Smooth muscle cell (in vitro differentiated cells): ENCODE data around the gene SLC66A2. TPM values are rescaled to one million over a fixed set of nuclear protein-coding genes. Genes with fewer than 3 reads are reported as not detected.

ENCODE experiments used
- DNase-seq: peaks from one replicate; lab custom pipeline; 2025; ENCODE audit not compliant: unreplicated experiment; lab: John Stamatoyannopoulos, UW
- H2AFZ ChIP-seq: fragments of 200-600 bp; sonication (generic); 2 replicates; pipeline ENCODE4 v1.6.0; 2016; ENCODE audit warnings: antibody characterized with exemption, low read depth, mild to moderate bottlenecking
- H3F3A ChIP-seq: fragments of 200-600 bp; sonication (generic); 2 replicates; pipeline ENCODE4 v1.6.0; 2017; ENCODE audit warnings: antibody characterized with exemption, low read depth
- H3K27ac ChIP-seq: fragments of 200-600 bp; sonication (generic); 2 replicates; pipeline ENCODE4 v1.5.1; 2016; ENCODE audit warnings: low read depth, mild to moderate bottlenecking
- H3K27me3 ChIP-seq: fragments of 200-600 bp; sonication (generic); 2 replicates; pipeline ENCODE4 v1.6.1; 2016; ENCODE audit warnings: low read depth, mild to moderate bottlenecking
- H3K36me3 ChIP-seq: fragments of 200-600 bp; sonication (generic); 2 replicates; pipeline ENCODE4 v1.5.1; 2016; ENCODE audit warnings: low read depth
- H3K4me1 ChIP-seq: fragments of 200-600 bp; sonication (generic); 2 replicates; pipeline ENCODE4 v1.5.1; 2016; ENCODE audit warnings: low read depth
- H3K4me2 ChIP-seq: fragments of 200-600 bp; sonication (generic); 2 replicates; pipeline ENCODE4 v1.6.0; 2016; ENCODE audit warnings: mild to moderate bottlenecking
- H3K4me3 ChIP-seq: fragments of 200-600 bp; sonication (generic); 2 replicates; pipeline ENCODE4 v1.5.1; 2016; ENCODE audit warnings: mild to moderate bottlenecking
- H3K79me2 ChIP-seq: fragments of 200-600 bp; sonication (generic); 2 replicates; pipeline ENCODE4 v1.6.0; 2016; ENCODE audit warnings: low read depth, mild to moderate bottlenecking
- H3K9ac ChIP-seq: fragments of 200-600 bp; sonication (generic); 2 replicates; pipeline ENCODE4 v1.6.0; 2016; ENCODE audit warnings: low read depth
- H3K9me3 ChIP-seq: fragments of 200-600 bp; sonication (generic); replicated peaks from 2 replicates; pipeline ENCODE4 v1.5.1; 2016; ENCODE audit warnings: low read depth
- H4K20me1 ChIP-seq: fragments of 200-600 bp; sonication (generic); 2 replicates; pipeline ENCODE4 v1.6.0; 2016; ENCODE audit warnings: low read depth
- WGBS: methylation state at CpG from one replicate; pipeline ENCODE4 v1.1.7; 2016; ENCODE audit warnings: low lambda C conversion rate; 5-methylcytosine and 5-hydroxymethylcytosine counted together
- polyA plus RNA-seq: library from polyadenylated mRNA; unstranded; fragments of >200 nt; fragmentation: Nextera tagmentation; extraction: Ambion mirVana; gene quantifications from 2 replicates; pipeline ENCODE4 v1.2.1, GENCODE V29; 2016
- total RNA-seq: library from RNA; depleted of rRNA; stranded (reverse); fragments of >200 nt; gene quantifications from 2 replicates; pipeline ENCODE4 v1.2.3, GENCODE V29; 2014
- TF ChIP-seq, protein P1 (sequence below): fragments of 200-600 bp; sonication (generic); IDR thresholded peaks from 2 replicates; pipeline ENCODE4 v1.5.1; 2017; ENCODE audit warnings: borderline replicate concordance, mild to moderate bottlenecking, antibody characterized with exemption; ENCODE audit not compliant: insufficient read depth, poor library complexity, severe bottlenecking

The SLC66A2 gene
- total and polyA plus RNA-seq, 2 experiments from 2014 or later, result 23.6 to 37.9 TPM

DNA sequence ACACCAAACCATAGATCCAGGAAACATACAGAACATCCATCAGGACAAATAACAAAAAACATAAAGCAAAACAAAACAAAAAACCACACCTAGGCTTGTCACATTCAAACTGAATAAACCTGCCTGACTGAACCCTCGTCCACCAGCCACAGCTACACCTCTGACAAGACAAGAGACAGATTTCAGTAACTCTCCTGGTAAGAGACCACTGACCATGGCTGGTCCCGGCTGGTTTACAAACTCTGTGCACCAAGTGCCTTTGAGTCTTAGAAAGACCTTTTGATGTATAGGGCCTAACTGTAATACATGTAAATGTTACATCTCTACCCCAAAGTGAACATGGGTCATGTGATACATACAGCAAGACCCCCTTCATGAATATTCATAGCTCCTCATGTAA lies 4.8 kb upstream of the SLC66A2 start:
- Histone ChIP-seq H3K4me1 (peaks cover 19% of the 10 kb centered on the region), H3K9ac (no peak overlapping the region), H2AFZ (no peak overlapping the region), H3K79me2 (peaks cover under 1% of the 10 kb centered on the region), H4K20me1 (no peaks in the 10 kb centered on the region), H3K27me3 (no peaks in the 10 kb centered on the region), H3F3A (peaks cover 8% of the 10 kb centered on the region), H3K27ac (no peak overlapping the region), H3K4me2 (no peak overlapping the region), H3K36me3 (no peaks in the 10 kb centered on the region), H3K4me3 (no peak overlapping the region), H3K9me3 (no peaks in the 10 kb centered on the region)
- DNase-seq, result no peak
- TF ChIP-seq, protein P1, sequence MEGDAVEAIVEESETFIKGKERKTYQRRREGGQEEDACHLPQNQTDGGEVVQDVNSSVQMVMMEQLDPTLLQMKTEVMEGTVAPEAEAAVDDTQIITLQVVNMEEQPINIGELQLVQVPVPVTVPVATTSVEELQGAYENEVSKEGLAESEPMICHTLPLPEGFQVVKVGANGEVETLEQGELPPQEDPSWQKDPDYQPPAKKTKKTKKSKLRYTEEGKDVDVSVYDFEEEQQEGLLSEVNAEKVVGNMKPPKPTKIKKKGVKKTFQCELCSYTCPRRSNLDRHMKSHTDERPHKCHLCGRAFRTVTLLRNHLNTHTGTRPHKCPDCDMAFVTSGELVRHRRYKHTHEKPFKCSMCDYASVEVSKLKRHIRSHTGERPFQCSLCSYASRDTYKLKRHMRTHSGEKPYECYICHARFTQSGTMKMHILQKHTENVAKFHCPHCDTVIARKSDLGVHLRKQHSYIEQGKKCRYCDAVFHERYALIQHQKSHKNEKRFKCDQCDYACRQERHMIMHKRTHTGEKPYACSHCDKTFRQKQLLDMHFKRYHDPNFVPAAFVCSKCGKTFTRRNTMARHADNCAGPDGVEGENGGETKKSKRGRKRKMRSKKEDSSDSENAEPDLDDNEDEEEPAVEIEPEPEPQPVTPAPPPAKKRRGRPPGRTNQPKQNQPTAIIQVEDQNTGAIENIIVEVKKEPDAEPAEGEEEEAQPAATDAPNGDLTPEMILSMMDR, result no peak
- WGBS, result 86% methylated on average over 2 of the region's 2 CpGs

DNA sequence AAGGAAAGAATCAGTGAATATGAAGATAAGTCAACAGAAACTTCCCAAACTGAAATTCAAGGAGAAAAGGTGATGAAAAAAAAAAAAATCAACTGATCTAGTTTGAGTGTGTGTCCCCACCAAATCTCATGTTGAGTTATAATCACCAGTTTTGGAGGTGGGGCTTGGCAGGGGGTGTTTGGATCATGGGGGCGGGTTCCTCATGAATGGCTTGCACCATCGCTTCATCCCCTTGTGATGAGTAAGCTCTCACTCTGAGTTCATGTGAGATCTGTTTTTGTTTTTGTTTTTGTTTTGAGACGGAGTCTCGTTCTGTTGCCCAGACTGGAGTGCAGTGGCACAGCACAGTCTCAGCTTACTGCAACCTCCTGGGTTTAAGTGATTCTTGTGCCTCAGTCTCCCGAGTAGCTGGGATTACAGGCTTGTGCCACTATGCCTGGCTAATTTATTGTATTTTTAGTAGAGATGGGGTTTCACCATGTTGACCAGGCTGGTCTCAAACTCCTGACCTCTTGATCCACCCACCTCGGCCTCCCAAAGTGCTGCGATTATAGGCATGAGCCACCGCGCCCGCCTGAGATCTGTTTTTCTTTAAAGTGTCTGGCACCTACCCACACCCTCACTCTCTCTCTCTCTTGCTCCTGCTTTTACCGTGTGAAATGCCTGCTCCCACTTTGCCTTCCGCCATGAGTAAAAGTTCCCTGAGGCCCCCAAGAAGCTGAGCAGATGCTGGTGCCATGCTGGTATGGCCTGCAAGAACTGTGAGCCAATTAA lies 4.0 kb upstream of the SLC66A2 start:
- TF ChIP-seq, protein P1, result no peak
- Histone ChIP-seq H3K36me3 (no peaks in the 10 kb centered on the region), H3K79me2 (peaks cover 7% of the 10 kb centered on the region), H4K20me1 (peaks cover 2% of the 10 kb centered on the region), H3K27ac (no peak overlapping the region), H3K4me2 (no peak overlapping the region), H3K9me3 (no peaks in the 10 kb centered on the region), H3K4me3 (no peak overlapping the region), H2AFZ (no peak overlapping the region), H3K4me1 (peaks cover 17% of the 10 kb centered on the region), H3K27me3 (no peaks in the 10 kb centered on the region), H3K9ac (no peak overlapping the region), H3F3A (peaks cover under 1% of the 10 kb centered on the region)
- DNase-seq, result no peak
- WGBS, result 86% methylated on average over 12 of the region's 12 CpGs

DNA sequence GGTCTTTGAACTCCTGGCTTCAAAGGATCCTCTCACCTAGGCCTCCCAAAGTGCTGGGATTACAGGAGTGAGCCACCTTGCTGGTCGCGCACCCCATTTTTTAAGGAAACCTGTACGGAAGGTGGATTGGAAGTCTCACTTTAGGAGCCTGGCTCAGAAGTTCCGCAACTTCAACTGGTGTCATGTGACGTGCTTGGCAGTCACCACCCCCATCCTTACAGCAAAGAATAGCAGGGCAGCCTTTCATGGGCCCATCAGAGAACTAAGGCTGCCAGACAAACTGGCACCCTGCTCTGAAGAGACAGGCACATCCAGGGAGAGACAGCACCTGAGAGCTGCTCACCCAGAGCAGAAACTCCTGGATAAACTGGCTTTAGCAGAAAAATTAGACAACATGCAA lies 3.3 kb upstream of the SLC66A2 start:
- no peak overlapping the region for H2AFZ ChIP-seq
- TF ChIP-seq, protein P1, result no peak
- no peak overlapping the region for H3K27ac ChIP-seq
- peaks cover 19% of the 10 kb centered on the region for H3K4me1 ChIP-seq
- no peak overlapping the region for H3K4me2 ChIP-seq
- 94% methylated on average over 5 of the region's 5 CpGs for WGBS
- H3K36me3 ChIP-seq, result no peaks in the 10 kb centered on the region
- H3K9me3 ChIP-seq, result no peaks in the 10 kb centered on the region
- H3K4me3 ChIP-seq, result no peak overlapping the region
- peaks cover 9% of the 10 kb centered on the region for H4K20me1 ChIP-seq
- H3F3A ChIP-seq, result no peaks in the 10 kb centered on the region
- H3K27me3 ChIP-seq, result no peaks in the 10 kb centered on the region
- H3K9ac ChIP-seq, result no peak overlapping the region
- DNase-seq, result no peak
- peaks cover 14% of the 10 kb centered on the region for H3K79me2 ChIP-seq
